Measurements from ENCODE around the gene ARID1A.

The ARID1A gene

DNA sequence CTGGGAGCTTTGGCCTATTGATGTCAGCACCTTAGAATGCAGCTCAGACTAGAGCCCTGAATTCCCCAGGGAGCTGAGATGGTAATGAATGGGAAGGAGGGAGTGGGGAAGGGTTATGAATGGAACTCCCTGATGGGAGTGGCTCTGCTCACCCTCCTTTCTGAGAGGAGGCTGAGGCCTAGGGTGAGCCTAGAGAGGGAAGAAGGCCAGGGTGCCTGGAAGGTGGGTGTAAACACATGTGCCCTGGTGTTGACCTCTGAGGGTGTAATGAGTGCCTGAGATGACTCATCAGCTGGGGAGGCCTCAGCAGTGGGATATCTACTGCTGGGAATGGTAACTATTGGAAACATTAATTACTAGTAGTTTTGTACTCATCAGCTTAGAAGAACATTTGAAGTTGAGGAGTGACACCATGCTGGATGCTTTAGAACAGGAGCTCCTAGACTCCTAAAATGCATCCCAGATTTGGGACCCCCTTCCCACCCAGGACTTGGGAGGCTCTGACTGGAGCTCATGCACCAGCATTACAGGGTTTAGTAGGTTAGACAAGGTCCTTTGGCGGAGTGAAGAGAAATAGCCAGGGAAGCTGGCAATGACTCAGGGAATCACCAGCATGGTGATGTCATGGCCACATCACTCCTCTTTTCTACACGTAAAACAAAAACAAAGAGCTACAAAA is 76.0 kb downstream of the ARID1A start:
- H3F3A ChIP-seq (ENCODE audit: low read depth), result no peaks in the 10 kb centered on the region
- no peak overlapping the region for H3K9ac ChIP-seq (ENCODE audit: low read depth, low read length, poor library complexity, severe bottlenecking)
- H3K9me2 ChIP-seq (replicated peaks; ENCODE audit: low read depth, low read length), result no peaks in the 10 kb centered on the region
- TF ChIP-seq EZH2phosphoT487 (IDR thresholded peaks at IDR 0.05; ENCODE audit: borderline replicate concordance), result no peak
- TF ChIP-seq CTCF (conservative IDR thresholded peaks at IDR 0.05; ENCODE audit: low read length), result no peak
- no peak overlapping the region for H3K4me2 ChIP-seq (ENCODE audit: low read depth, low read length, poor library complexity, severe bottlenecking)
- no peaks in the 10 kb centered on the region for H3K9me3 ChIP-seq (ENCODE audit: insufficient read depth, low read depth, low read length)
- H4K20me1 ChIP-seq (ENCODE audit: insufficient read depth, low read length, poor library complexity, severe bottlenecking), result no peaks in the 10 kb centered on the region
- peaks cover 99% of the 10 kb centered on the region for H3K36me3 ChIP-seq (ENCODE audit: insufficient read depth, low read length)
- no peaks in the 10 kb centered on the region for H3K79me2 ChIP-seq (ENCODE audit: insufficient read depth, low read length)
- H2AFZ ChIP-seq (ENCODE audit: low read length), result no peak overlapping the region
- no peak overlapping the region for H3K4me3 ChIP-seq (ENCODE audit: low read length, poor library complexity, severe bottlenecking)
- H3K4me1 ChIP-seq (ENCODE audit: insufficient read depth, low read length, poor library complexity, severe bottlenecking), result no peaks in the 10 kb centered on the region
- H3K27me3 ChIP-seq (ENCODE audit: insufficient read depth, low read length, poor library complexity, severe bottlenecking), result no peaks in the 10 kb centered on the region

- Histone ChIP-seq H2AFZ (ENCODE audit: low read length) (no peak overlapping the region), H3K9ac (ENCODE audit: low read depth, low read length, poor library complexity, severe bottlenecking) (no peak overlapping the region), H3K36me3 (ENCODE audit: insufficient read depth, low read length) (peaks cover 99% of the 10 kb centered on the region), H3K27me3 (ENCODE audit: insufficient read depth, low read length, poor library complexity, severe bottlenecking) (no peaks in the 10 kb centered on the region), H3K4me3 (ENCODE audit: low read length, poor library complexity, severe bottlenecking) (no peak overlapping the region), H3K79me2 (ENCODE audit: insufficient read depth, low read length) (no peaks in the 10 kb centered on the region), H4K20me1 (ENCODE audit: insufficient read depth, low read length, poor library complexity, severe bottlenecking) (no peaks in the 10 kb centered on the region), H3F3A (ENCODE audit: low read depth) (no peaks in the 10 kb centered on the region), H3K9me3 (ENCODE audit: insufficient read depth, low read depth, low read length) (no peaks in the 10 kb centered on the region), H3K4me2 (ENCODE audit: low read depth, low read length, poor library complexity, severe bottlenecking) (no peak overlapping the region), H3K4me1 (ENCODE audit: insufficient read depth, low read length, poor library complexity, severe bottlenecking) (no peaks in the 10 kb centered on the region), H3K9me2 (replicated peaks; ENCODE audit: low read depth, low read length) (no peaks in the 10 kb centered on the region)
- TF ChIP-seq EZH2phosphoT487 (IDR thresholded peaks at IDR 0.05; ENCODE audit: borderline replicate concordance), result no peak
Measured at GRCh38 chr1:26772687-26773086, 76.9 kb downstream of the ARID1A start.

DNA sequence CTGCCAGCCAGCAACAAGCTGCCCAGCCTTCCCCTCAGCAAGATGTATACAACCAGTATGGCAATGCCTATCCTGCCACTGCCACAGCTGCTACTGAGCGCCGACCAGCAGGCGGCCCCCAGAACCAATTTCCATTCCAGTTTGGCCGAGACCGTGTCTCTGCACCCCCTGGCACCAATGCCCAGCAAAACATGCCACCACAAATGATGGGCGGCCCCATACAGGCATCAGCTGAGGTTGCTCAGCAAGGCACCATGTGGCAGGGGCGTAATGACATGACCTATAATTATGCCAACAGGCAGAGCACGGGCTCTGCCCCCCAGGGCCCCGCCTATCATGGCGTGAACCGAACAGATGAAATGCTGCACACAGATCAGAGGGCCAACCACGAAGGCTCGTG is 78.6 kb downstream of the ARID1A start:
- Histone ChIP-seq H4K20me1 (ENCODE audit: insufficient read depth, low read length, poor library complexity, severe bottlenecking) (peaks cover 4% of the 10 kb centered on the region), H3K9ac (ENCODE audit: low read depth, low read length, poor library complexity, severe bottlenecking) (no peak overlapping the region), H3K36me3 (ENCODE audit: insufficient read depth, low read length) (peaks cover 99% of the 10 kb centered on the region), H2AFZ (ENCODE audit: low read length) (no peak overlapping the region), H3K9me2 (replicated peaks; ENCODE audit: low read depth, low read length) (no peaks in the 10 kb centered on the region), H3K27me3 (ENCODE audit: insufficient read depth, low read length, poor library complexity, severe bottlenecking) (no peaks in the 10 kb centered on the region), H3F3A (ENCODE audit: low read depth) (no peaks in the 10 kb centered on the region), H3K9me3 (ENCODE audit: insufficient read depth, low read depth, low read length) (no peaks in the 10 kb centered on the region), H3K79me2 (ENCODE audit: insufficient read depth, low read length) (no peaks in the 10 kb centered on the region; the same call in 1 of the 2 replicates), H3K4me3 (ENCODE audit: low read length, poor library complexity, severe bottlenecking) (no peak overlapping the region), H3K4me2 (ENCODE audit: low read depth, low read length, poor library complexity, severe bottlenecking) (no peak overlapping the region), H3K4me1 (ENCODE audit: insufficient read depth, low read length, poor library complexity, severe bottlenecking) (no peaks in the 10 kb centered on the region)
- no peak for TF ChIP-seq CTCF (conservative IDR thresholded peaks at IDR 0.05; ENCODE audit: low read length)
- no peak for TF ChIP-seq EZH2phosphoT487 (IDR thresholded peaks at IDR 0.05; ENCODE audit: borderline replicate concordance)

DNA sequence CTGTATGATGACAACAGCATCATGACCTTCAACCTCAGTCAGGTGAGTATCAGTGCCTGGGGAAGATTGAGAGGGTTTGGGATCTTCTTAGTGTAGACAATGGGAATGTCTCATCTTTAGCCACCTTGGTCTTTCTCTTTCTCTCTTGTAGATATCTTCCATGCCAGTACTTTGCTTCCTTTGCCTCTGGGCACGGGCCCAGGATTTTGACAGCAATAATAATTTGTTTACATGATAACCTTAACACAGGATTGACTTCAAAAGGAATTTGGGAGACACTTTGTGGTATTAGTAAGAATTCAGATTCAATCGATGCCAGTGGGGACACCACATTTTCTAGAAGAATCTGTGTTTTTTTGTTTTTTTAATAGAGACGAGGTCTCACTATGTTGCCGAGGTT is 79.9 kb downstream of the ARID1A start:
- peaks cover 6% of the 10 kb centered on the region for H4K20me1 ChIP-seq (ENCODE audit: insufficient read depth, low read length, poor library complexity, severe bottlenecking)
- H3K4me1 ChIP-seq (ENCODE audit: insufficient read depth, low read length, poor library complexity, severe bottlenecking), result no peaks in the 10 kb centered on the region
- no peak overlapping the region for H3K4me2 ChIP-seq (ENCODE audit: low read depth, low read length, poor library complexity, severe bottlenecking)
- H3F3A ChIP-seq (ENCODE audit: low read depth), result no peaks in the 10 kb centered on the region
- no peak overlapping the region for H3K4me3 ChIP-seq (ENCODE audit: low read length, poor library complexity, severe bottlenecking)
- no peak overlapping the region for H2AFZ ChIP-seq (ENCODE audit: low read length)
- H3K9me3 ChIP-seq (ENCODE audit: insufficient read depth, low read depth, low read length), result no peaks in the 10 kb centered on the region
- TF ChIP-seq EZH2phosphoT487 (IDR thresholded peaks at IDR 0.05; ENCODE audit: borderline replicate concordance) (no peak), CTCF (conservative IDR thresholded peaks at IDR 0.05; ENCODE audit: low read length) (no peak)
- no peaks in the 10 kb centered on the region for H3K9me2 ChIP-seq (replicated peaks; ENCODE audit: low read depth, low read length)
- H3K79me2 ChIP-seq (ENCODE audit: insufficient read depth, low read length), result peaks cover 5% of the 10 kb centered on the region; the same call in 1 of the 2 replicates
- H3K27me3 ChIP-seq (ENCODE audit: insufficient read depth, low read length, poor library complexity, severe bottlenecking), result no peaks in the 10 kb centered on the region
- no peak overlapping the region for H3K9ac ChIP-seq (ENCODE audit: low read depth, low read length, poor library complexity, severe bottlenecking)
- peaks cover 99% of the 10 kb centered on the region for H3K36me3 ChIP-seq (ENCODE audit: insufficient read depth, low read length)
